Activated CD4-positive, alpha-beta T cell treated with anti-CD3 and anti-CD28 coated beads, Interleukin-2, amount 10 ng/mL, durations not matched to agents 7 days and 5 days (primary cell): Measurements from ENCODE around the gene XRCC6. TPM values are rescaled to one million over a fixed set of nuclear protein-coding genes. Genes with fewer than 3 reads are reported as not detected.
"Not testable (repeated sequence)": the region's sequence is repeated elsewhere in the genome, so short reads cannot be mapped to it uniquely, and the experiment has no call there.

Source experiments
- CTCF ChIA-PET: fragments of 350-600 bp; sonication (Branson Sonifier 250); formaldehyde crosslinking; loops from one replicate; lab custom pipeline; 2021; ENCODE audit warnings: antibody characterized with exemption; lab: Charles Lee
- POLR2A ChIA-PET: fragments of 350-600 bp; sonication (Branson Sonifier 250); formaldehyde crosslinking; loops from one replicate; lab custom pipeline; 2021; ENCODE audit warnings: antibody characterized with exemption; lab: Charles Lee
- DNase-seq: peaks from one replicate; pipeline ENCODE4 v3.0.0-alpha.2; 2020
- H3K27ac Mint-ChIP-seq: one replicate; pipeline ENCODE4 v1.8.0; 2021; ENCODE audit warnings: mild to moderate bottlenecking, moderate library complexity, mixed read lengths
- H3K27me3 Mint-ChIP-seq: one replicate; pipeline ENCODE4 v1.8.0; 2021; ENCODE audit warnings: mixed read lengths
- H3K36me3 Mint-ChIP-seq: one replicate; pipeline ENCODE4 v1.8.0; 2021; ENCODE audit warnings: low read depth, mixed read lengths
- H3K4me1 Mint-ChIP-seq: one replicate; pipeline ENCODE4 v1.8.0; 2021; ENCODE audit warnings: mixed read lengths
- H3K4me3 Mint-ChIP-seq: one replicate; pipeline ENCODE4 v1.8.0; 2021; ENCODE audit warnings: mild to moderate bottlenecking, moderate library complexity, mixed read lengths
- H3K9me3 Mint-ChIP-seq: one replicate; pipeline ENCODE4 v1.8.0; 2021; ENCODE audit warnings: mixed read lengths
- total RNA-seq, 2 experiments: library from RNA; stranded (reverse); gene quantifications; one replicate each; pipeline ENCODE4 v1.2.3, GENCODE V29; 2021

The XRCC6 gene
- total RNA-seq, 2 experiments from 2014 or later = 283 TPM

GRCh38 chr22:41637623-41638022, 16.5 kb downstream of the XRCC6 start:
- H3K4me1 Mint-ChIP-seq, H3K9me3 Mint-ChIP-seq, POLR2A ChIA-PET, H3K4me3 Mint-ChIP-seq, DNase-seq, H3K27me3 Mint-ChIP-seq, H3K27ac Mint-ChIP-seq: not testable (repeated sequence)
- CTCF ChIA-PET = interaction anchor here (0.7 to 2.2 kb wide), 2 partner anchors 29 to 56 kb away, joined by 4 to 8 read pairs; no protein-coding TSS in a partner anchor
- peaks cover 46% of the 10 kb centered on the region for H3K36me3 Mint-ChIP-seq

GRCh38 chr22:41638124-41638523, 17.0 kb downstream of the XRCC6 start:
- CTCF ChIA-PET = interaction anchor here (2.2 kb wide), 1 partner anchor 29 kb away, joined by 8 read pairs; no protein-coding TSS in a partner anchor
- H3K4me1 Mint-ChIP-seq = no peaks in the 10 kb centered on the region
- H3K4me3 Mint-ChIP-seq = no peak overlapping the region
- H3K9me3 Mint-ChIP-seq = no peaks in the 10 kb centered on the region
- no peaks in the 10 kb centered on the region for H3K27me3 Mint-ChIP-seq
- no peak for DNase-seq
- peaks cover 50% of the 10 kb centered on the region for H3K36me3 Mint-ChIP-seq
- POLR2A ChIA-PET = no interaction called here
- no peak overlapping the region for H3K27ac Mint-ChIP-seq

GRCh38 chr22:41638748-41639147, 17.7 kb downstream of the XRCC6 start:
- no peaks in the 10 kb centered on the region for H3K9me3 Mint-ChIP-seq
- no peaks in the 10 kb centered on the region for H3K4me1 Mint-ChIP-seq
- H3K4me3 Mint-ChIP-seq = no peak overlapping the region
- H3K27me3 Mint-ChIP-seq = no peaks in the 10 kb centered on the region
- DNase-seq = no peak
- CTCF ChIA-PET = interaction anchor here (0.7 kb wide), 1 partner anchor 12 kb away, joined by 6 read pairs; no protein-coding TSS in a partner anchor
- no peak overlapping the region for H3K27ac Mint-ChIP-seq
- peaks cover 50% of the 10 kb centered on the region for H3K36me3 Mint-ChIP-seq
- POLR2A ChIA-PET = no interaction called here

- Mint-ChIP-seq H3K4me3 (no peak overlapping the region), H3K4me1 (no peaks in the 10 kb centered on the region), H3K36me3 (peaks cover 45% of the 10 kb centered on the region), H3K27me3 (no peaks in the 10 kb centered on the region), H3K27ac (no peak overlapping the region), H3K9me3 (no peaks in the 10 kb centered on the region)
- ChIA-PET CTCF (interaction anchor here (3.3 kb wide), 1 partner anchor 25 kb away, joined by 12 read pairs; no protein-coding TSS in a partner anchor), POLR2A (interaction anchor here (0.6 kb wide), 1 partner anchor 25 kb away, joined by 3 read pairs; no protein-coding TSS in a partner anchor)
- DNase-seq = no peak
These were observed 20.8 kb downstream of the XRCC6 start for GRCh38 chr22:41641854-41642253.

- peaks cover 44% of the 10 kb centered on the region for H3K36me3 Mint-ChIP-seq
- no peak overlapping the region for H3K4me3 Mint-ChIP-seq
- no peak for DNase-seq
- CTCF ChIA-PET = interaction anchor here (3.3 kb wide), 1 partner anchor 24 kb away, joined by 12 read pairs; no protein-coding TSS in a partner anchor
- no peaks in the 10 kb centered on the region for H3K27me3 Mint-ChIP-seq
- peaks cover under 1% of the 10 kb centered on the region for H3K4me1 Mint-ChIP-seq
- no peaks in the 10 kb centered on the region for H3K9me3 Mint-ChIP-seq
- POLR2A ChIA-PET = interaction anchor here (0.6 kb wide), 1 partner anchor 24 kb away, joined by 3 read pairs; no protein-coding TSS in a partner anchor
- H3K27ac Mint-ChIP-seq = peak overlapping the region; percentile 38
These were observed 21.4 kb downstream of the XRCC6 start for GRCh38 chr22:41642331-41643110.

GRCh38 chr22:41647771-41648170, 26.7 kb downstream of the XRCC6 start:
- Mint-ChIP-seq H3K27me3 (no peaks in the 10 kb centered on the region), H3K9me3 (no peaks in the 10 kb centered on the region), H3K27ac (no peak overlapping the region), H3K36me3 (peaks cover 38% of the 10 kb centered on the region), H3K4me3 (no peak overlapping the region), H3K4me1 (peaks cover 8% of the 10 kb centered on the region)
- POLR2A ChIA-PET = no interaction called here
- DNase-seq = no peak
- CTCF ChIA-PET = no interaction called here

- CTCF ChIA-PET = interaction anchor here (0.6 to 1.1 kb wide), 3 partner anchors 18 to 118 kb away, joined by 3 read pairs; no protein-coding TSS in a partner anchor
- no peaks in the 10 kb centered on the region for H3K9me3 Mint-ChIP-seq
- no peaks in the 10 kb centered on the region for H3K27me3 Mint-ChIP-seq
- no peak overlapping the region for H3K4me3 Mint-ChIP-seq
- POLR2A ChIA-PET = no interaction called here
- no peak for DNase-seq
- no peak overlapping the region for H3K27ac Mint-ChIP-seq
- H3K4me1 Mint-ChIP-seq = peaks cover 8% of the 10 kb centered on the region
- H3K36me3 Mint-ChIP-seq = peaks cover 37% of the 10 kb centered on the region
These were observed 27.3 kb downstream of the XRCC6 start for GRCh38 chr22:41648432-41648831.

GRCh38 chr22:41650229-41650628, 29.1 kb downstream of the XRCC6 start:
- H3K36me3 Mint-ChIP-seq = peaks cover 43% of the 10 kb centered on the region
- ChIA-PET POLR2A (no interaction called here), CTCF (interaction anchor here (1.6 to 1.8 kb wide), 2 partner anchors 10 to 17 kb away, joined by 5 to 8 read pairs; no protein-coding TSS in a partner anchor)
- H3K9me3 Mint-ChIP-seq = no peaks in the 10 kb centered on the region
- no peak overlapping the region for H3K27ac Mint-ChIP-seq
- DNase-seq = no peak
- H3K4me3 Mint-ChIP-seq = no peak overlapping the region
- H3K27me3 Mint-ChIP-seq = no peaks in the 10 kb centered on the region
- peaks cover 11% of the 10 kb centered on the region for H3K4me1 Mint-ChIP-seq

GRCh38 chr22:41650821-41651220, 29.7 kb downstream of the XRCC6 start:
- POLR2A ChIA-PET = no interaction called here
- peaks cover 43% of the 10 kb centered on the region for H3K36me3 Mint-ChIP-seq
- CTCF ChIA-PET = interaction anchor here (1.0 to 1.8 kb wide), 5 partner anchors 9 to 291 kb away, joined by 3 to 8 read pairs (median 5); no protein-coding TSS in a partner anchor
- no peak overlapping the region for H3K27ac Mint-ChIP-seq
- no peak for DNase-seq
- H3K4me1 Mint-ChIP-seq = peaks cover 11% of the 10 kb centered on the region
- no peaks in the 10 kb centered on the region for H3K27me3 Mint-ChIP-seq
- H3K9me3 Mint-ChIP-seq = no peaks in the 10 kb centered on the region
- no peak overlapping the region for H3K4me3 Mint-ChIP-seq

- peaks cover 3% of the 10 kb centered on the region for H3K4me1 Mint-ChIP-seq
- no peaks in the 10 kb centered on the region for H3K9me3 Mint-ChIP-seq
- ChIA-PET POLR2A (no interaction called here), CTCF (interaction anchor here (0.6 to 2.1 kb wide), 2 partner anchors 12 to 1395 kb away, joined by 4 to 13 read pairs; no protein-coding TSS in a partner anchor)
- no peaks in the 10 kb centered on the region for H3K27me3 Mint-ChIP-seq
- no peak overlapping the region for H3K4me3 Mint-ChIP-seq
- peak overlapping the region; percentile 50 for H3K27ac Mint-ChIP-seq
- peaks cover 37% of the 10 kb centered on the region for H3K36me3 Mint-ChIP-seq
- DNase-seq = no peak
These were observed 33.2 kb downstream of the XRCC6 start for GRCh38 chr22:41654322-41654721.

GRCh38 chr22:41656556-41656955, 35.5 kb downstream of the XRCC6 start:
- no peak overlapping the region for H3K4me3 Mint-ChIP-seq
- peaks cover 46% of the 10 kb centered on the region for H3K36me3 Mint-ChIP-seq
- H3K27me3 Mint-ChIP-seq = no peaks in the 10 kb centered on the region
- CTCF ChIA-PET = interaction anchor here (0.6 to 3.1 kb wide), 3 partner anchors 10 to 394 kb away, joined by 3 to 18 read pairs (median 4); no protein-coding TSS in a partner anchor
- POLR2A ChIA-PET = no interaction called here
- no peak overlapping the region for H3K27ac Mint-ChIP-seq
- no peaks in the 10 kb centered on the region for H3K9me3 Mint-ChIP-seq
- no peak for DNase-seq
- peaks cover 3% of the 10 kb centered on the region for H3K4me1 Mint-ChIP-seq

GRCh38 chr22:41657709-41658108, 36.6 kb downstream of the XRCC6 start:
- Mint-ChIP-seq H3K4me3 (no peak overlapping the region), H3K9me3 (no peaks in the 10 kb centered on the region), H3K4me1 (peaks cover 3% of the 10 kb centered on the region), H3K27ac (no peak overlapping the region), H3K27me3 (no peaks in the 10 kb centered on the region), H3K36me3 (peaks cover 47% of the 10 kb centered on the region)
- POLR2A ChIA-PET = no interaction called here
- CTCF ChIA-PET = interaction anchor here (3.1 kb wide), 1 partner anchor 9 kb away, joined by 18 read pairs; no protein-coding TSS in a partner anchor
- no peak for DNase-seq

GRCh38 chr22:41658869-41659268, 37.8 kb downstream of the XRCC6 start:
- POLR2A ChIA-PET = interaction anchor here (0.6 kb wide), 1 partner anchor 216 kb away, joined by 4 read pairs; no protein-coding TSS in a partner anchor

More at GRCh38 chr22:41658869-41659268, 37.8 kb downstream of the XRCC6 start:
- peaks cover 52% of the 10 kb centered on the region for H3K36me3 Mint-ChIP-seq
- DNase-seq = no peak
- H3K4me1 Mint-ChIP-seq = peaks cover 3% of the 10 kb centered on the region
- CTCF ChIA-PET = interaction anchor here (3.1 kb wide), 1 partner anchor 8 kb away, joined by 18 read pairs; no protein-coding TSS in a partner anchor
- H3K4me3 Mint-ChIP-seq = no peak overlapping the region
- no peak overlapping the region for H3K27ac Mint-ChIP-seq
- no peaks in the 10 kb centered on the region for H3K9me3 Mint-ChIP-seq
- H3K27me3 Mint-ChIP-seq = no peaks in the 10 kb centered on the region
